Measurements from ENCODE around the gene TENM3.

TENM3 gene

DNA sequence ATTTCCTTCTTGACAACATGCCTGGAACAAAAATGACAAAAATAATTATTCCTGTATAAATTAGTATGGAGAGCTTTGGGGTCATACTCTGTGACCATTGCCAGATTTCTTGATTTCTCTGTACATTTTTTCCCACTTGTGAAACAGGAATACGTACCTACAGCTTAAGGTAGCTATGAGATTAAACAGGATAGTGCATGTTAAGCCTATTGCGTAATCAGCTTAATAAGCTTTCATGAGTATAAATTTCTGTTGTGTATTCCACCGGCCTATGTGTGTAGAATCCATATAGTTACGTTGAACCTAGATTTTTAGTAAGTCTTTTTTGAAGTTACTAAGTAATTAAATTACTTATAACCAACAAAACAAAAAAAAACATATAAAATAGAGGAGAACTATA is 339.0 kb downstream of the TENM3 start:
- no peak for DNase-seq

DNA sequence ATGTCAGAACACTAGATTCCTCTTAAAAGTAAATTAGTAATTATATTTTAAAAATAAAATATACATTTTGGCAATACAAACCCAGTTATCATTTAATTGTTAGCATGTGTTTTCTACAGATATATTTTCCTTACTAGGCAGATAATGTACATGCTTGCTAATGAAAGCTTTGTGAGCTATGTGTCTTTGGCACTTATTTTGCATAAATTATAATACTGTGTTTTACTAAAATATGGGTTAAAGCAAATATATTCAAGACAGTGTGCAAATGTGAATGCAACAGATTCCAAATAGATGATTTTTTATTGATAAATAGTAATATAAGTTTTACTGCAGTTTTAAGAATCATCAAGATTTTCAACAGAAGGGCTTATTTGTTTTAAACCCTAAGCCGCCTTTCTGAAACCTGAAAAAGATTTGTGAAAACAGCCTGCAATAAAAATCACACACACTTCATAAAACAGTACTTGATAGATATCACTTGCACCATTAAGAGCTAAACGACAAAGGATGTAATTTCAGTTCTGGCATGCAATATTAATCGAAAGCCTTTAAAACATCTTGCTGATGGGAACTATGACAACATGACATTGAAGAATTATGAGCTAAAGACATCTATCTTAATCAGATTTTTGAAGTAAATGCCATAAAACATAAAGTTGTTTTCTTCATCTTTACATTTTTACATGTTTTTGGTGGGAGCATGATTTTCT is 340.7 kb downstream of the TENM3 start:
- DNase-seq = no peak

GRCh38 chr4:182585321-182585720 is 342.1 kb downstream of the TENM3 start:
- no peak for DNase-seq

DNA sequence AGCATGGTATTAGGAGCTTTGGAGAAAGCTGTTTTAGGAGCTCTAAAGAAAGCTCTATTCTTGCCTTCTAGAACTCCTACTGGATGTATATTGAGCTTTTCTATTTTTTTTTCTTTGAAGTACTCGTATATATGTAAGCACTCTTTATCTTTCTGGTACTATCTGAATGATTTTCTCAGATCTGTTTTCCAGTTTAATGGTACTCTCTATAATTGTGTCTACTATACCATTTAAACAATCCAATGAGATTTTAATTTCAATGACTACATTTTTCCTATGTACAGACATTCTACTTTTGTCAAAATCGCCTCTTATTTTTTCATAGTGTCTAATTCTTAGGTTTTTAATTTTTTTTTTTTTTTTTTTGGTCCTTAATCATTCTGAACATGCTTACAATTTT is 345.9 kb downstream of the TENM3 start:
- DNase-seq = no peak

- no peak for DNase-seq
Measured at GRCh38 chr4:182593402-182593801, 350.2 kb downstream of the TENM3 start.

DNA sequence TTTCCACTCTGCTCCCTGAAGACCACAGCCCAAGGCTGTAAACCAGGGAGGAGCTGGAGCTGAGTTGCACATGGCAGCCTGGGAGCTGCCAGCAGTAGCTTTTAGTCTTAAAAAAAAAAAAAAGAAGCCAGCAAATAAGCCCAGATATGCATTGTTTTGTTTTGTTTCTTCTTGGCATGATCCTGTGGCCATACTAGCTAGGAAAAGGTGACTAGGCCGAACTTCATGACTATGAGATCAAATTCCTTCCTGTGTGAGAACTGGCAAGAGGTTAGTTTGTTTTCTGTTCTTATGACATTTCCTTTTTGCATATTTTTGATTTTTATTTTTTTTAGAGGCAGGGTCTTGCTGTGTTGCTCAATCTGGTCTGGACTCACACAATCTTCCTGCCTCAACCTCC is 350.7 kb downstream of the TENM3 start:
- DNase-seq = no peak

DNA sequence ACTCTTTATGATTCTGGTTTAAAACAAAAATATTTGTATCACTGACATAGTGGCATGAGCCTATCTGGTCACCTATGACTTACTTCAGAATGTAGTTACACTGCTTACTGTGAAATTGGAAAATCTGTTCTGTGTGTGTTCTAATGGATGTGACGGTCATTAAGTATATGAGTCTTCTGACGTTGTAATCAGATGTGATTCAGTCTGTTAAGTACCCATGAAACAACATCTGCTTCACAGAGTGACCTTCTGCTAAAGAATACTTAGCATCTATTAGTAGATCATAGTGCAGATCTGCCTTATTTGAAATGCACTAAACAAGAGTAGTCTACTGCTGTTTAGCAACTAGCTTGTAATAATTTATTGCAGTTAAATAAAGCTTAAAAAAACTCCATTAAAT is 356.9 kb downstream of the TENM3 start:
- no peak for DNase-seq

- DNase-seq = no peak
Measured at GRCh38 chr4:182600856-182601255, 357.7 kb downstream of the TENM3 start.

DNA sequence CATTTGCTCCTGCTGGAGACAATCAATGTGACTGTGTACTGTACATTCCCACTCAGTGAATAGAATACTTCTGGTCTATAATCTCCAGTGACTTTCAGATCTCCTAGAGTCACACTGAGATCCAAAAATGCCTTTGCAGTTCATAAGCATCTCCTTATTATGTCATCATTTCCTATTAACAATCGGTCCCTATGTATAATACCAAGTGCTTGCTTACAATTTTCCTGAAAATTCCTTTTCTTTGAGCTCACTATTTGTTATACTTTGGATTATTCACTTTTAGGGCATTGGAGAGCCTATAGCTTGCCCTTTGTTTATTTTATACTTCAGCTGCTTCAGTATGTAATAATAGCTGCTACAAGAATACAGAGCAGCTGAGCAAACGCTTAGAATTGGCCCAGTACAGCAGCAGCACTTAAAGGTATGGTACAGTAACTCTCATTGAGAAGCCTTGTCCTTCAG is 361.0 kb downstream of the TENM3 start:
- DNase-seq = no peak

DNA sequence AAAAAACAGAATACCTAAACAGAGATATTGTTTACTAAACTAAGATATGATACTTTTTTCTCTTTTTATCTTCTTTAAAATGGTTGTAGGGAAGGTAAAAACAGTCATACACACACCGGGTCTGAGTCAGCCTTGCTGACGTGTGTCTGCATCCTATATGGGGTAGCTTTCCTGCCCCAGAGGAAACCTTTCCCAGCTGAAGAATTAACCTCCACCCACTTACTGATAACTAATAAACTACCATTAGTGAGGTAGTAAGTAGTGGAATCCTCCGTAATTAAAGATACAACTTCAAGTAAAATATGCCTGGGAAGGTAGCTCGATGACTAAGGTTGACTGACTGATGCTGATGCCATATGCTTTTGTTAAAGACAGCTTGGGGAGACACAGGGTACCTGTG is 361.8 kb downstream of the TENM3 start:
- DNase-seq = no peak

- DNase-seq = no peak
Measured at GRCh38 chr4:182608525-182608924, 365.3 kb downstream of the TENM3 start.

- DNase-seq = no peak
Measured at GRCh38 chr4:182616476-182616875, 373.3 kb downstream of the TENM3 start.

GRCh38 chr4:182619660-182620059 is 376.5 kb downstream of the TENM3 start:
- no peak for DNase-seq

DNA sequence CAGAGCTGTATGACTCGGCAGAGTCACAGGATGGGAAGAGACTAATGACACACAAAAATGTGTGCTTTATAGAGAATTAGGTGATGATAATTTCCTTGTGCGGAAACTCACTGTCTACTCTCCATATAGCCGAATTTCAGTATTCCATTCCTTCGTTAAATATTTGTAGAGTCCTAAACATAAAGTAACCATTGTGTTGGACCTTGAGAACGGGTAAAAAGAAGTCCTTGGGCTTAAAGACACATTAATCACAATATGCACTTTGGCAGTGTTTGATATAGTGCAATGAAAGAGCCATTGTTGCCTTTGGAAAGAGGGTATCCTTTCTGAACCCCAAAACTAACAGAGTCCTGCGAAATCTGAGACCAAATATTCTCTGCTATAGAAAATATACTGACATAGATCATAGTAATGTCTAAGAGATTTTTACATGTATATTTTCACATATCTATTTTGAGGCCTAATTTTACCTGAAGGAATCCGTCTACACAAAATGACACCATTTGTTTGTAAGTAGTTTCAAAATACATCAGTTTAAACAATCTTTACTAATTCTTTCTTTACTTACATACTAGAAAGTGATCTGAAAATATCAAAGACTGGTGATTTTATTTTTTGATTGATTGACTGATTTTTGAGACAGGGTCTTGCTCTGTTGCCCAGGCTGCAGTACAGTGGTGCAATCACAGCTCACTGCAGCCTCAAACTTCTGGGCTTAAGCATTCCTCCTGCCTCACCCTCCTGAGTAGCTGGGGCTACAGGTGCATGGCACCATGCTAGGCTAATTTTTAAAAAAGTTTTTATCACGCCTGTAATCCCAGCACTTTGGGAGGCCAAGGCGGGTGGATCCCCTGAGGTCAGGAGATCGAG is 377.1 kb downstream of the TENM3 start:
- DNase-seq = no peak

DNA sequence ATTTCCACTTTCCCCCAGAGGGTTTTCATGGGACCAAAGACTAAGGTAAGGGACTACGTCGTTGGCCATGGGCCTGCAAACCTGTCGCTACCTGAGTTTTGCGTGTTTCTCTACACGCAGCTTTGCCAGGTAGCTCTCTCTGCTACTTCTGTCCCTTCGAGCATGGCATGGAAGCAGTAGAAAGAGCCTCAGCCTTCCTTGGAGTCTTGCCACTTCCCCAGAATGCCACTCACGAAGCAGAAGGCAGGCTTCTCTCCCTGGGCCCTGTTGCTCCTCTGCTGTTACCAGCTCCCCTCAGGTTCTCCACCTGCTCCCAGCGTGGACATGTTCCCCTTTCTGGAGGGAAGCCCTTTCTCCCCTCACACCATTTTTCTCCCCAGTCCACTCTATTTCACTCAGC is 381.1 kb downstream of the TENM3 start:
- no peak for DNase-seq

DNA sequence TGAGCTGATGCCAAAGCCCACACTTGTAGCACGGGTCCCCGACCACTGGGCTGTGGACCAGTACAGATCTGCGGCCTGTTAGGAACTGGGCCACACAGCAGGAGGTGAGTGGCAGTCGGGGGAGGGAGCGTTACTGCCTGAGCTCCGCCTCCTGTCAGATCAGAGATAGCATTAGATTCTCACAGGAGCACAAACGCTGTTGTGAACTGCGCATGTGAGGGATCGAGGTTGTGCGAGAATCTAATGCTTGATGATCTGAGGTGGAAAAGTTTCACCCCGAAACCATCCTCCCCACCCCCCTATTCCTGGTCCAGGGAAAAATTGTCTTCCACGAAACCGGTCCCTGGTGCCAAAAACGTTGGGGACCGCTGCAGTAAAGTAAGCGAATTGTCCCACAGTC is 382.0 kb downstream of the TENM3 start:
- DNase-seq = no peak

GRCh38 chr4:182627996-182628395 is 384.8 kb downstream of the TENM3 start:
- DNase-seq = no peak

GRCh38 chr4:182628544-182628943 is 385.3 kb downstream of the TENM3 start:
- no peak for DNase-seq

GRCh38 chr4:182629096-182629495 is 385.9 kb downstream of the TENM3 start:
- no peak for DNase-seq

- no peak for DNase-seq
Measured at GRCh38 chr4:182640491-182640890, 397.3 kb downstream of the TENM3 start.

- no peak for DNase-seq
Measured at GRCh38 chr4:182640932-182641331, 397.7 kb downstream of the TENM3 start.

GRCh38 chr4:182642831-182643230 is 399.6 kb downstream of the TENM3 start:
- DNase-seq = no peak

- DNase-seq = no peak
Measured at GRCh38 chr4:182643801-182644682, 400.8 kb downstream of the TENM3 start.

Measured in activated CD4-positive, alpha-beta T cell treated with anti-CD3 and anti-CD28 coated beads, Interleukin-2, amount 50 U/mL, for 1 hour (primary cell).